ENCODE results near the gene CCL4. TPM values are rescaled to one million over a fixed set of nuclear protein-coding genes. Genes with fewer than 3 reads are reported as not detected.
"Not testable (repeated sequence)": the region's sequence is repeated elsewhere in the genome, so short reads cannot be mapped to it uniquely, and the experiment has no call there.

Gene CCL4
- total RNA-seq, 1 donor from 2014 or later: 8.0 TPM

DNA sequence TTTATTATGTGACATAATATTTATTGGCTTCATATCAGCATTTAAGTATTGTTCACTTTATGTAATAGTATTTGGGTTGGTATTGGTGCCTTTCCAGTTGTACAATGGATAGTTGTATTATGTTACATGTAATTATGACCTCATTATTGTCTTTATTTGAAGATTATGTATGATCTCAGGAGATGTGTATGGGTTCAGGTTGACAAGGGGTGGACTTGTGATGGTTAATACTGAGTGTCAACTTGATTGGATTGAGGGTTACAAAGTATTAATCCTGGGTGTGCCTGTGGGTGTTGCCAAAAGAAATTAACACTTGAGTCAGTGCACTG is 12.0 kb downstream of the CCL4 start:
- intact Hi-C loops (cut with micrococcal nuclease): not testable (repeated sequence)

DNA sequence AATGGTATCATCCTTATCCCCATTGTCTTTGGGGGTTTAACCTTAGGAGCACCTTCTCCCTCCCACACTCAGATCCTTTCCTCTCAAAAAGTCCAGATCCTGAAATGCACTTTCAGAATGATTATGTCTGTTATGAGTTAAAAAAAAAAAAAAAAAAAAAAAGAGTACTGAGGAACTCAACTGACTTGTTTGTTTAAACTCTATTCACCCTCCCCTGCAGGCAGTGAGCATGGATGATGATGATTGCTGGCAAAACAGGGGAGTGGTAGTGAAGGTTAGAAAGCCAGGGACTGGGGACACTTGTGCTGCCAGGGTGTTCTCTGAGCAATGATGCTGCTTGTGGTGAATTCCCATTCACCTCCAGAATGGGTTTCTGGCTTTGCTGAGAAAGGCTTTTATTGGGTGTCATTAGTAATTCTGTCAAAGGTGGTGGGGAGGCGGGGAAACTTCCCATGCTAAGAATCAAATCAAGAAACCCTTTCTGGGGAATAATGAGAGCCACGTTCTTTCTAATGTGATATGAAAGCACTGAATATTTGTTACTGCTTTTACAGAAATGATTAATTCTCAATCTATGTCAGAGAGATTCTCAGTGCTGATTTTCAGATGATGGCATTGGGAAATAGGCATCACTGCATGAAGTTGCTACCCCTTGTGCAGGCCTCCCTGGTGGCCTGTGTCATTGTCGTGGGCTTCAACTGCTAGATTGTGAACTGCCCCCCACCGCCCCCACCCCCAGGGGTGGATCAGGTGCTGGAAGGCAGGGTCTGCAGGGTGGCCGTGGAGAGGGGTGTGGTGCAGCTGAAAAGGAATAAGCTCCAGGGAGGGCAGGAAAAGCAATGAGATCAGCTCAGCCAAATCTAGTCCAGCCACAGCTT is 14.1 kb downstream of the CCL4 start:
- intact Hi-C loops (cut with micrococcal nuclease): no loop called here

- intact Hi-C loops (cut with micrococcal nuclease): no loop called here
Measured at GRCh38 chr17:36118477-36119353, 15.1 kb downstream of the CCL4 start.

GRCh38 chr17:36120221-36120620 is 16.6 kb downstream of the CCL4 start:
- intact Hi-C loops (cut with micrococcal nuclease): no loop called here

GRCh38 chr17:36121099-36121498 is 17.5 kb downstream of the CCL4 start:
- intact Hi-C loops (cut with micrococcal nuclease): not testable (repeated sequence)

DNA sequence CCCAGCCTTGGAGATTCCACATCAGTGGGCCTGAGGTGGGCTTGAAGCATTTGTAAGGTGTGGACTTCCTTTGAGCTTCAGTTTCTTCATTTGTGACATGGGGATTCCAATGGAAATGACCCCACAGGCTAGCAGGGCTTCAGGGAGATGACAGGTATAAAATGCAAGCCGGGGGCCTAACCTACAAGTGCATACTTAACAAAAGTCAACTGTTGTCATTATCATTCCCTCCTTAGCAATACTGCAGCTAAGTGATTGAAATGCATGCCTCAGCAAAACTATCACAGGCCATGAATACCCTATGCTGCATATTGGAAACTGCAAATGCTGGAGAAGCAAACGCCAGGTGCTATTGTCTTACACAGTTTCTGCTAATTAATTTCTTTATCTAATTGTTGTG is 19.8 kb downstream of the CCL4 start:
- intact Hi-C loops (cut with micrococcal nuclease): no loop called here

DNA sequence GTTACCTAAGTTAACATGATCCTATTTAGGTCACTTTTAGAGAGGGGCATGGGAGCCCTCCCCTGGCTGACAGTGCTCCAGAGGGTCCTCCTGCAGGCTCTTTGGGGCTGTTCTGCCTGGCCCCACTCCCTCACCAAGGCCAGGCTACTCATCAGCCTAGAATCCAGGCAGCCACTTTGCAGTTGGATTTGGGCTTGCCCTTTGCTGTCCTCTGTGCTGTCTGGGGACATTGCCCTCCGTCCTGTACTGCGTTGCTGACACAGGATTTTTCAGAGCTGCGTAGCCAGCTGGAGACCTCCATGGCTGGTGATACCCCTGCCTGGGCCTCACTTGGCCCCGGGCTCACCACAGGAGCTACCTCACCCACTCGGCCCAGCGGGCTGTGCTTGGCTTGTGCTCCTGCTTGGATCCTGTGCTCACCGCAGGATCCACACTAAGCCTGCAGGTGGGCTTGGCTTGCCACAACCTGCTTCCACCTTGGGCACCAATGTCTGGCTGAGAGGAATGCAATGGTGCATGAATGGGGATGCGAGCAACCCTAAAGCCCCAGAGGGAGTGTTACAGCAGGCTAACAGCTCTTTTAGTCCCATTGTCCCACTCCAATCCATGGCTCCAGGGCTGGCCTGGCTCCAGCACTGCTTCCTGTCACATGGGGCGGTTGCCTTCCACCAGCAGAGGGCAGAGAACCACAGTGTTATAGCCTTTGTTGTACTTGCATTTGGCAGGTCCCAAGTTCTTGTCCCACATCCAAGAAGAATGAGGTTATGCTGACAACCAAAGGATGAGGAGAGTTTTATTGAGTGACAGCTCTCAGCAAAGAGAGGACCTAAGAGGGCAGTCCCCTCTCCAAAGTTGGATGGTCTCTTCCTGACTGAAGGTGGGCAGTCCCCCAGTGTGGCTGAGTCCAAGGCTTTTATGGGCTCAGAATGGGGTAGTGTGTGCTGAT is 21.5 kb downstream of the CCL4 start:
- intact Hi-C loops (cut with micrococcal nuclease): no loop called here

- intact Hi-C loops (cut with micrococcal nuclease): no loop called here
Measured at GRCh38 chr17:36127199-36127893, 23.7 kb downstream of the CCL4 start.

DNA sequence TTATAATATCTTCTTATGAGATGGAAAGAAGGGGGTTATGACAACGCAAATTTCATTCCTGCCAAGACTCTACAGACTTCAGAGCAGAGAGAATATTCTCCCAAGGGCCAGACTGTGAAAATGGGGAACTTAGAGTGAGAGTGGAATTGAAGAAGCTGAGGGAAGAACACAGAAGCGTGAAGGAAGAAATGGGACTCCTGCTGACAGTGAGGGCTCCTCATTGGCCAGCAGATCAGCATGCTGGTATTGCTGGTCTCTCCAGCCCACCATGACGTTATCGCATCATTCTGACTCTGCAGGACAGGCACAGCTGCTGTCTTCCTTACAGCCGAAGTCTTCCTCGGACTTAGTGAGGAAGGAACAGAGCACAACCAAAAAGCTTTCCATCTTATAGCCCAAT is 24.3 kb downstream of the CCL4 start:
- intact Hi-C loops (cut with micrococcal nuclease): no loop called here

- intact Hi-C loops (cut with micrococcal nuclease): no loop called here
Measured at GRCh38 chr17:36128411-36128978, 24.9 kb downstream of the CCL4 start.

DNA sequence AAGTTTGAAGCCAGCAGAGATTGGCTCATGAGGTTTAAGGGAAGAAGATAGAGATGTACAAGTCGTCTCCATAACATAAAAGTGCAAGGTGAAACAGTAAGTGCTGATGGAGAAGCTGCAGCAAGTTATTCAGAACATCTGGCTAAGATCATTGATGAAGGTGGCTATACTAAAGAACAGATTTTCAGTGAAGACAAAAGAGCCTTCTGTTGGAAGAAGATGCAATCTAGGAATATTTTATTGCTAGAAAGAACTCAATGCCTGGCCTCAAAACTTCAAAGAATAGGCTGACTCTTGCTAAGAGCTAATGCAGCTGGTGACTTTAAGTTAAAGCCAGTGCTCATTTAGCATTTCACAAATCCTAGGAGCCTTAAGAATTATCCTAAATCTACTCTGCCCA is 26.0 kb downstream of the CCL4 start:
- intact Hi-C loops (cut with micrococcal nuclease): no loop called here

- intact Hi-C loops (cut with micrococcal nuclease): no loop called here
Measured at GRCh38 chr17:36130346-36130745, 26.7 kb downstream of the CCL4 start.

GRCh38 chr17:36131421-36131820 is 27.8 kb downstream of the CCL4 start:
- intact Hi-C loops (cut with micrococcal nuclease): no loop called here

DNA sequence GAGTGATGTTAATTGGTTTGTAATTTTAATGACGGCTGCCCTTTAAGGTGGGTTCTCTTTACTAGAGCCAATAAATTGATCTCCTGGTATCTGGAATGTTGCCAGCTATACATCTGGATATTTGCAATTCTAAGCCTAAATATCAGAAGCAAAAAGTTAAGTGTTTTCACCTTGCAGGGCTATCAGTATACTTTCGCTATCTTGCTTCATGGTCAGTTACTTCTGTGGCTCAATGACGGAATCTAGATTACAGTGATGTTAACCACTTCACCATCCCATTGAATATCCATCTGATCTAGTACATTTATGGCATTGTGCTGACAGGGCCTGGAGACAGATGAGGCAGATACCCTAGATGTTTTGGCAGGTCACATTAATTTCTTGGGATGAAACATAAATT is 28.3 kb downstream of the CCL4 start:
- intact Hi-C loops (cut with micrococcal nuclease): no loop called here

DNA sequence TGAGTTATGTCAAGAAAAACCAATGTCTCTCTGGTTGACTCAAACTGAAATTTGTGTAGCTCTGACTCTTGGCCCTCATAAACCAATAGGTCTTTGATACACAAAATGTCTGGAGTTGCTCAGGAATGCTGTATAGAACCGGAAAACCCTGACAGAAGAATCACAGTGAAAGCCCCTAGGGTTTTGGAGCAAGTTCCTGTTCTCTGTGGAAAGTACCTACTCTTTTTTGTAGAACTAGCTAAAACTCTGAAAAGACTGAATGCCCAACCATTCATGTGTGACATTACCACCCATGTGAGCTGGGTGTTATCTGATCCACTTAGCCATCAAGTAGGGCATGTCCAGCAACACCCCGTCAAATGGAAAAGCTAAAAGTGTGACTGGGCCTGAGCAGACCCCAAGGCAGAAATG is 28.8 kb downstream of the CCL4 start:
- intact Hi-C loops (cut with micrococcal nuclease): no loop called here

- intact Hi-C loops (cut with micrococcal nuclease): no loop called here
Measured at GRCh38 chr17:36133602-36134236, 30.1 kb downstream of the CCL4 start.

GRCh38 chr17:36135465-36135864 is 31.8 kb downstream of the CCL4 start:
- intact Hi-C loops (cut with micrococcal nuclease): no loop called here

- intact Hi-C loops (cut with micrococcal nuclease): no loop called here
Measured at GRCh38 chr17:36136036-36136435, 32.4 kb downstream of the CCL4 start.

DNA sequence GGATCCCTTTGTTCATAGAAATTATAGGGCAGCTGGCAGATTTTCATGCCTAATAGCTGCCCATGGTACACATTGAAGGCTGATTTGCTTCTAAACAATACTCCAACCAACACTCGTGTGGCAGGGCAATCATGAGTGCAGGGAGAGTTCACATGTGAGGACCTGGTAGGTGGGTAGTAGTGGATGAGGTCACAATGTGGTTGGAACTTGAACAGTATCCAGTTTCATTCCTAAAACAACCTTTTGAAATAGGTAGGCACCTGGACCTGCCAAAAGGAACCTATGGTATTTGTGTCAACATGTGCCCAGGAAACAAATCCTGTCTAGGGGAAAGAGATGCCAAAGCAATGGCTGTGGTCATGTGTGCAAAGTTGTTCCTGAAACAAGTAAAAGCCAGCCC is 32.8 kb downstream of the CCL4 start:
- intact Hi-C loops (cut with micrococcal nuclease): no loop called here

- intact Hi-C loops (cut with micrococcal nuclease): loop anchor here (10.0 kb wide), 1 partner anchor 53 kb away; the partner anchor contains the start of genes CCL3L1 and CCL3L3
Measured at GRCh38 chr17:36142235-36142634, 38.6 kb downstream of the CCL4 start.

All from T-helper 2 cell treated with Interferon-gamma antibody and Interleukin-4, amounts not matched to agents 100 ng/mL and 5 ng/mL, for 36 hours (primary cell).